Peyer's patch (tissue), 4 donors: ENCODE results near the gene STEAP2. TPM values are rescaled to one million over a fixed set of nuclear protein-coding genes. Genes with fewer than 3 reads are reported as not detected.

Experiments
- DNase-seq, 3 donors: peaks; one replicate each; pipeline ENCODE4 v3.0.0-alpha.2; 2017 to 2019
- H3K27ac ChIP-seq, 4 donors: fragments of 200-600 bp; sonication (generic); one replicate each; pipeline ENCODE4 v1.5.1; 2016 to 2019
- H3K27me3 ChIP-seq, 2 donors: fragments of 200-600 bp; sonication (generic); one replicate each; pipeline ENCODE4 v1.5.1; 2019
- H3K36me3 ChIP-seq, 3 donors: fragments of 200-600 bp; sonication (generic); one replicate each; pipeline ENCODE4 v1.5.1; 2016 to 2019
- H3K4me1 ChIP-seq, 4 donors: fragments of 200-600 bp; sonication (generic); one replicate each; pipeline ENCODE4 v1.5.1; 2016 to 2019
- H3K4me3 ChIP-seq, 4 donors: fragments of 200-600 bp; sonication (generic); 1 replicate in 3 of 4; 2 replicates in 1 of 4; pipeline ENCODE4 v1.5.1; 2016 to 2019; ENCODE audit warnings: mild to moderate bottlenecking in 1 of 4
- H3K9me3 ChIP-seq, 4 donors: fragments of 200-600 bp; sonication (generic); one replicate each; pipeline ENCODE4 v1.5.1; 2016 to 2019; ENCODE audit warnings: mild to moderate bottlenecking in 1 of 4
- POLR2A ChIP-seq, 2 donors: fragments of 450-650 bp; IDR thresholded peaks; one replicate each; pipeline ENCODE4 v1.5.1; 2017; ENCODE audit warnings: antibody characterized with exemption in 2 of 2, mild to moderate bottlenecking in 2 of 2, moderate library complexity in 2 of 2
- total RNA-seq, 4 donors: library from RNA; depleted of rRNA; stranded (reverse); fragments of >200 nt; gene quantifications; one replicate each; pipeline ENCODE4 v1.1.0, GENCODE V29; 2016
- TF ChIP-seq, protein P1 (sequence below), 6 experiments: fragments of 450-650 bp in 4 of 6; fragments of 200-600 bp in 2 of 6; sonication (generic) in 1 of 6; IDR thresholded peaks; one replicate each; pipeline ENCODE4 v1.5.1; 2017 to 2019; ENCODE audit warnings: antibody characterized with exemption in 6 of 6, mild to moderate bottlenecking in 3 of 6, moderate library complexity in 1 of 6

Gene STEAP2
- total RNA-seq, 4 donors from 2014 or later = 8.3 to 22.4 (median 17.4) TPM

DNA sequence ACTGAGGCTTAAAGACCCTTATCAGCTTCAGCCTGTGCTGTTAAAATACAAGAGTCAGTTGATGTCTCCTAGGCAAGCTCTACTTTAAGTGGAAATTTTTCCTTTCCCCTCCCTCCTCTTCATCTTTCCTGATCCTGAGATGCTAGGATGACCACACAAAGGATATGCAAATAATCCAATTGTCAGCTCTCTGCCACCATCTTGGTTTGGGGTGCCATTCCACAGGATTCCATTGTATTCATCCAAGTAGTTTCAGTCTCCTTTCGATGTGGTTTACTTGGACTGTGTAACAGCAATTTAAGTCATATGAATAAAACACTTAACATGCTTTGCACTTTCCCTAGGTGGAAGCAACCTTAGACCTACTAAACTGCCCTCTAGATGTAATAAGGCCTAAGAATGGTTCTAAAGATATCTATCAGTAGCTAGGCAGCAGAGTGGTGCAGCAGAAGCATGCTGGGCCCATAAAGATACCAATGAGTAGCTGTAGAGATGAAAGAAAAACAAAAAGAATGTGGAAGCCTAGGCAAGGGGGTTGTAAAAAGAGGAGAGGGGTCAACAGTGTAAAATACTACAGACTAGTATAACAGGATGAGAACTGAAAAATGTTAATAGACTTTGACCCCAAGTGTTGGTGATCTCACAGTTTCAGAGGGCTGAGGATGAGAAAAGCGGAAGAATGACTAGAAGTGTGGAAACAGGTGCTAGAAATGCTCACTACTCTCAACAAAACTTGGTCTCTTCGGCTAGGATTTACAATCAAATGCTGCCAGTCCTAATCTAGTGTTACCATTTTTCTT lies 31.0 kb downstream of the STEAP2 start:
- no peaks in the 10 kb centered on the region for H3K27me3 ChIP-seq
- no peaks in the 10 kb centered on the region for H3K9me3 ChIP-seq
- peaks cover 0 to 23% (median 0%) of the 10 kb centered on the region in 4 donors for H3K4me1 ChIP-seq
- peak overlapping the region in 3 of 4 donors; percentile 8 to 70 (median 62) for H3K27ac ChIP-seq
- no peaks in the 10 kb centered on the region for H3K36me3 ChIP-seq
- no peak overlapping the region for H3K4me3 ChIP-seq
- DNase-seq = no peak
- no peak for TF ChIP-seq POLR2A (IDR thresholded peaks at IDR 0.05)
- TF ChIP-seq, protein P1, sequence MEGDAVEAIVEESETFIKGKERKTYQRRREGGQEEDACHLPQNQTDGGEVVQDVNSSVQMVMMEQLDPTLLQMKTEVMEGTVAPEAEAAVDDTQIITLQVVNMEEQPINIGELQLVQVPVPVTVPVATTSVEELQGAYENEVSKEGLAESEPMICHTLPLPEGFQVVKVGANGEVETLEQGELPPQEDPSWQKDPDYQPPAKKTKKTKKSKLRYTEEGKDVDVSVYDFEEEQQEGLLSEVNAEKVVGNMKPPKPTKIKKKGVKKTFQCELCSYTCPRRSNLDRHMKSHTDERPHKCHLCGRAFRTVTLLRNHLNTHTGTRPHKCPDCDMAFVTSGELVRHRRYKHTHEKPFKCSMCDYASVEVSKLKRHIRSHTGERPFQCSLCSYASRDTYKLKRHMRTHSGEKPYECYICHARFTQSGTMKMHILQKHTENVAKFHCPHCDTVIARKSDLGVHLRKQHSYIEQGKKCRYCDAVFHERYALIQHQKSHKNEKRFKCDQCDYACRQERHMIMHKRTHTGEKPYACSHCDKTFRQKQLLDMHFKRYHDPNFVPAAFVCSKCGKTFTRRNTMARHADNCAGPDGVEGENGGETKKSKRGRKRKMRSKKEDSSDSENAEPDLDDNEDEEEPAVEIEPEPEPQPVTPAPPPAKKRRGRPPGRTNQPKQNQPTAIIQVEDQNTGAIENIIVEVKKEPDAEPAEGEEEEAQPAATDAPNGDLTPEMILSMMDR (IDR thresholded peaks at IDR 0.05) = no peak

GRCh38 chr7:90243556-90243955 lies 32.0 kb downstream of the STEAP2 start:
- Histone ChIP-seq H3K9me3 (no peaks in the 10 kb centered on the region), H3K4me3 (no peak overlapping the region), H3K36me3 (no peaks in the 10 kb centered on the region), H3K27me3 (no peaks in the 10 kb centered on the region), H3K27ac (no peak overlapping the region), H3K4me1 (peaks cover 0 to 23% (median 0%) of the 10 kb centered on the region in 4 donors)
- no peak for TF ChIP-seq POLR2A (IDR thresholded peaks at IDR 0.05)
- TF ChIP-seq, protein P1 (IDR thresholded peaks at IDR 0.05) = no peak
- DNase-seq = no peak

DNA sequence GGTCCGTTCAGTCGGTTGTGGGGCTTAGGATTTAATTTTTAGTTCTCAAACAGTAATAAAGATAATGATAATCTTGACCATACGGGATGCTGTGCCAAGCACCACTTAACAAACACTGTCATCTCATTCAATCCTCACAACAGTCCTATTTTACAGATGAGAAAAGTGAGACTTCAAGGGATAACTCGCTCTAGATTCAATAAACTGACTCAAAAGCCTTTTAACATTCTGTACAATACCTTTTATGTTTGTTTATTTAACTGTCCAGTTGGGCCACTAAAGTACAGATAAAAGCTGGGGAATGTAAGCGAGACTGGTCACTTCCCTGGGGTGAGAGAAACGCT lies 33.0 kb downstream of the STEAP2 start:
- Histone ChIP-seq H3K4me3 (peak overlapping the region; percentile 55 to 90 (median 76)), H3K36me3 (no peaks in the 10 kb centered on the region), H3K4me1 (peaks cover 0 to 20% (median 0%) of the 10 kb centered on the region in 4 donors), H3K27me3 (no peaks in the 10 kb centered on the region), H3K27ac (peak overlapping the region in 2 of 4 donors; percentile 35 to 55), H3K9me3 (no peaks in the 10 kb centered on the region)
- TF ChIP-seq, protein P1 (IDR thresholded peaks at IDR 0.05) = no peak
- no peak for TF ChIP-seq POLR2A (IDR thresholded peaks at IDR 0.05)
- no peak for DNase-seq

DNA sequence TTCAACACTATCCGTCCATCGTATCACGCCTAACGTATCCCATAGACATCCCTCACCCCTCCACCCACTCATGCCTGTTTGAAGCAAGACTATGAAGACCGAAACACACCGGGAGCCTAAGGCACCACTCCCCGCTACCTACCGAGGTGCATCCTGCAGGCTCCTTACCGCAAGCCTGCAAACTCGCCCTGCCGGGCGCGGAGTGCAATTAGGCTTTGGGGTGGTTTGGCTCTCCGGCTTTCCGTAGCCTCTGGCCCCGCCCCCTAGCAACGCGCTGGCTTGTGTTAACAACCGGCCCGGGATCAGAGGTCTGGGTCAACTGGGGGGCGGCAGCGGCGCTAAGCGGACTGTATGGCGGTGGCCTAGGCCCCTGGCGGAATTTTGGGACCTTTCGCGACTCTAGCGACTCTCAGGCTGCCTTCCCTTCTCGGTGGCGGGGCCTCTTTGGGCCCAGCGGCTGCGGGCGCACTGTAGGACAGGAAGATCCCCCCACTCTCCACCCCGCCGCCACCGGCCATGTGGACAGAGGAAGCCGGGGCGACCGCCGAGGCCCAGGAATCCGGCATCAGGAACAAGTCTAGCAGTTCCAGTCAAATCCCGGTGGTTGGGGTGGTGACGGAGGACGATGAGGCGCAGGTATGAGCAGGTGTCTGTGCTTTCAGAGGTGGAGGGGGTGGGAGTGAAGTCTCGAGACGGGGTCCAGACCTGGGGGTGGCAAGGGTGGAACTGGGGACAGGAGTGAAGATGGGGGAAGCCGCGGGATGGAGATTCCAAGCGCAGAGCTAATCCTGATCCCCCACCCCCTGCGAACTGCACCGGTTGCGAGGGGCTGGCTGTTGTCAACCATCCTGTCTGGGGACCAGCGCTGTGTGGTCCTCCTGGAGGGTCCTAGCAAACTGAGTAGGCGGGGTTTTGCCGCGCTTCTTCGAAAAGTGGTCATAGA lies 33.6 kb downstream of the STEAP2 start, which contains the start of gene CFAP69:
CFAP69 (plus strand) TSS at position 266 of the 943 bp plus-strand sequence; CDS start at position 517, 251 bp downstream.
- H3K4me3 ChIP-seq = peak within 1 kb of the TSS; percentile 55 to 90 (median 76)
- peaks cover 0 to 16% (median 0%) of the 10 kb centered on the region in 4 donors for H3K4me1 ChIP-seq
- DNase-seq = peak; percentile 82 to 96 (median 95)
- no peaks in the 10 kb centered on the region for H3K9me3 ChIP-seq
- no peaks in the 10 kb centered on the region for H3K27me3 ChIP-seq
- no peaks in the 10 kb centered on the region for H3K36me3 ChIP-seq
- TF ChIP-seq POLR2A (IDR thresholded peaks at IDR 0.05) = peak in 1 of 2 donors; percentile 21
- TF ChIP-seq, protein P1 (IDR thresholded peaks at IDR 0.05) = peak in 4 of 6 experiments; percentile 11 to 59 (median 52)
- H3K27ac ChIP-seq = peak within 1 kb of the TSS in 2 of 4 donors; percentile 35 to 55

DNA sequence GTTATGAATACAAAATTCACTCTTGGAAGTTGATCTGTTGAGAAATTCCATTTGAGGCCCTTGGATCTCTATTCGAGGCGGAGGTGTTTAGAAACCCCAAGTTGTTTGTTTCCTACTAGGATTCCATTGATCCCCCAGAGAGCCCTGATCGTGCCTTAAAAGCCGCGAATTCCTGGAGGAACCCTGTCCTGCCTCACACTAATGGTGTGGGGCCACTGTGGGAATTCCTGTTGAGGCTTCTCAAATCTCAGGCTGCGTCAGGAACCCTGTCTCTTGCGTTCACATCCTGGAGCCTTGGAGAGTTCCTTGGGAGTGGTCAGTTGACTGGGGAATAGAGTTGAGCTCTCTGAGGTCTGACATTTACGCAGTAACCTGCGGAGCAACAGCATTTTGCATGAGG lies 34.6 kb downstream of the STEAP2 start:
- Histone ChIP-seq H3K4me1 (peaks cover 0 to 16% (median 0%) of the 10 kb centered on the region in 4 donors), H3K27ac (no peak overlapping the region), H3K36me3 (no peaks in the 10 kb centered on the region), H3K27me3 (no peaks in the 10 kb centered on the region), H3K4me3 (peak overlapping the region in 2 of 4 donors; percentile 73 to 80), H3K9me3 (no peaks in the 10 kb centered on the region)
- no peak for DNase-seq
- no peak for TF ChIP-seq POLR2A (IDR thresholded peaks at IDR 0.05)
- TF ChIP-seq, protein P1 (IDR thresholded peaks at IDR 0.05) = no peak
